IPS-18a (cell line): ENCODE results near the gene CNGA4.

Experiments used
- H3K27ac ChIP-seq: one replicate; pipeline ENCODE4 v1.5.1; 2013; ENCODE audit warnings: low read length
- H3K27me3 ChIP-seq: one replicate; pipeline ENCODE4 v1.6.1; 2013; ENCODE audit warnings: mild to moderate bottlenecking, low read length; ENCODE audit not compliant: control insufficient read depth, insufficient read depth
- H3K36me3 ChIP-seq: one replicate; pipeline ENCODE4 v1.6.1; 2013; ENCODE audit warnings: low read depth, low read length; ENCODE audit not compliant: control insufficient read depth
- H3K4me1 ChIP-seq: one replicate; pipeline ENCODE4 v1.6.1; 2013; ENCODE audit warnings: low read depth, low read length; ENCODE audit not compliant: control insufficient read depth
- H3K4me3 ChIP-seq: one replicate; pipeline ENCODE4 v1.5.1; 2013; ENCODE audit warnings: low read length
- H3K9ac ChIP-seq: one replicate; pipeline ENCODE4 v1.6.1; 2013; ENCODE audit warnings: mild to moderate bottlenecking, low read length, moderate library complexity
- H3K9me3 ChIP-seq: one replicate; pipeline ENCODE4 v1.6.1; 2013; ENCODE audit warnings: low read depth, low read length; ENCODE audit not compliant: control insufficient read depth

Gene CNGA4

GRCh38 chr11:6228520-6228919 is 10.4 kb upstream of the CNGA4 start:
- Histone ChIP-seq H3K9me3 (no peaks in the 10 kb centered on the region), H3K36me3 (peaks cover 1% of the 10 kb centered on the region), H3K27me3 (no peaks in the 10 kb centered on the region), H3K4me1 (peaks cover under 1% of the 10 kb centered on the region), H3K4me3 (no peak overlapping the region), H3K27ac (no peak overlapping the region), H3K9ac (no peak overlapping the region)

DNA sequence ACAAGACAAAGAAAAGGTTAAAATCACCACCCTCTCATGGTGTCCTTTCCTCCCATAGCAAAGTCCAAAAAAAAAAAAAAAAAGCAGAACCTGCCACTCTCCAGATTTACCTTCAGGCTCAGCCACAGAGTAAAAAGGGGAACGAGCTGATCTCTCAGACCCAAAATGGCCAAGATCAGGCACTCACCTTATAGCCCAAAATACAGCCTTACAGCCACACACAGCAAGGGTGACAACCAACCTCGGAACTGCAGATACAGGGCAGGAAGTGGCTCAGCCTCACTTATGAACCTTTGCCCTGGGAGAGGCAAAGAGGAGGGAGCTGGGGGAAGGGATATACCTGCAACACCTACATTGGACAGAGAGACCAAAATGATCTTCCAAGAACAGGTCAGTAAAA is 9.0 kb upstream of the CNGA4 start:
- H3K9ac ChIP-seq = no peak overlapping the region
- no peaks in the 10 kb centered on the region for H3K27me3 ChIP-seq
- no peaks in the 10 kb centered on the region for H3K9me3 ChIP-seq
- no peak overlapping the region for H3K4me3 ChIP-seq
- peaks cover 4% of the 10 kb centered on the region for H3K4me1 ChIP-seq
- no peaks in the 10 kb centered on the region for H3K36me3 ChIP-seq
- no peak overlapping the region for H3K27ac ChIP-seq

GRCh38 chr11:6232899-6233298 is 6.0 kb upstream of the CNGA4 start:
- H3K27me3 ChIP-seq = no peaks in the 10 kb centered on the region
- H3K9ac ChIP-seq = no peak overlapping the region
- H3K27ac ChIP-seq = no peak overlapping the region
- H3K9me3 ChIP-seq = no peaks in the 10 kb centered on the region
- H3K4me1 ChIP-seq = peaks cover 4% of the 10 kb centered on the region
- H3K36me3 ChIP-seq = no peaks in the 10 kb centered on the region
- no peak overlapping the region for H3K4me3 ChIP-seq

GRCh38 chr11:6233984-6234386 is 4.9 kb upstream of the CNGA4 start:
- H3K4me1 ChIP-seq = peaks cover 4% of the 10 kb centered on the region
- peak overlapping the region; percentile 51 for H3K27ac ChIP-seq
- H3K27me3 ChIP-seq = no peaks in the 10 kb centered on the region
- H3K36me3 ChIP-seq = no peaks in the 10 kb centered on the region
- H3K9me3 ChIP-seq = no peaks in the 10 kb centered on the region
- peak overlapping the region; percentile 86 for H3K9ac ChIP-seq
- peak overlapping the region; percentile 98 for H3K4me3 ChIP-seq

DNA sequence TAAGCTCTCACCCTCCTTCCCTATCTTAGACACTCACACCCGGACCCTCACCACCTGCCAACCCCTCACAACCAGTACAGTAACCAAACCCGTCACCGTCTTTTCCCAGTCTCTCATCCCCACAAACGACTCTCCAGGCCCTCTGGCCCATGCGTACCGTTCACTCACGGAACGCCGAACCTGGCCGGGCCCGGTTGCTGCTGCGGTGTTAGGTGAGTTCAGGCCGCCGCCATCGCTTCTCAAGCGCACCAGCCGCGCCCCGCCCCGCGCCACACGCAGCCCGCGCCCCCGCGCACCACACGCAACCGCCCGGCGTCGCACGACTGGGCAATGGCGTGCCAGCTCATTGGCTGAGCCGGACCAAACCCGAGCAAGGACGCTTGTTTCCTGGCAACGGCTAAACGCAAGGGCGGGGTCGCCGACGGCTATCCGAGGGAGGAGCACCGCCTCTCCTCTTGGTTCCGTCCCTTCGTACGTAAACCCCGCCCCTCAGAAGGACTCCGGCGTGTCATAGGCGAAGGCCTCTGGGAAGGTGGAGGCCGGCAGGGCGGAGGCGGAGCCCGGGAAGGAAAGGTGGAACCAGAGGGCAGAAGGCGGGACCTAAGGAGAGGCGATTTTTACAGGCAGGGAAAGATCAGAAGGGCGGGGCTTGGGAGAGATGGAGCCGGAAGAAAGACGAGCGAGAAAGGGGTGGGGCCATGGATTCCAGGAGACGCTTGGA is 4.3 kb upstream of the CNGA4 start, which contains the start of gene FHIP1B:
TSS of gene FHIP1B (minus strand) at position 250 of the 721 bp plus-strand sequence. CDS start 10,120 bp downstream, outside the sequence.
- H3K27ac ChIP-seq = peak within 1 kb of the TSS; percentile 58
- no peaks in the 10 kb centered on the region for H3K9me3 ChIP-seq
- H3K4me3 ChIP-seq = peak within 1 kb of the TSS; percentile 98
- H3K27me3 ChIP-seq = no peaks in the 10 kb centered on the region
- peaks cover 4% of the 10 kb centered on the region for H3K4me1 ChIP-seq
- no peaks in the 10 kb centered on the region for H3K36me3 ChIP-seq
- H3K9ac ChIP-seq = peak within 1 kb of the TSS; percentile 86

GRCh38 chr11:6237266-6237665 is 1.6 kb upstream of the CNGA4 start:
- H3K9ac ChIP-seq = no peak overlapping the region
- no peaks in the 10 kb centered on the region for H3K27me3 ChIP-seq
- no peak overlapping the region for H3K27ac ChIP-seq
- peaks cover 4% of the 10 kb centered on the region for H3K4me1 ChIP-seq
- H3K4me3 ChIP-seq = no peak overlapping the region
- H3K36me3 ChIP-seq = no peaks in the 10 kb centered on the region
- no peaks in the 10 kb centered on the region for H3K9me3 ChIP-seq

- no peak overlapping the region for H3K4me3 ChIP-seq
- H3K9me3 ChIP-seq = no peaks in the 10 kb centered on the region
- no peaks in the 10 kb centered on the region for H3K36me3 ChIP-seq
- H3K9ac ChIP-seq = no peak overlapping the region
- no peak overlapping the region for H3K27ac ChIP-seq
- H3K27me3 ChIP-seq = no peaks in the 10 kb centered on the region
- peaks cover 4% of the 10 kb centered on the region for H3K4me1 ChIP-seq
These were observed 1.1 kb upstream of the CNGA4 start for GRCh38 chr11:6237761-6238302.

DNA sequence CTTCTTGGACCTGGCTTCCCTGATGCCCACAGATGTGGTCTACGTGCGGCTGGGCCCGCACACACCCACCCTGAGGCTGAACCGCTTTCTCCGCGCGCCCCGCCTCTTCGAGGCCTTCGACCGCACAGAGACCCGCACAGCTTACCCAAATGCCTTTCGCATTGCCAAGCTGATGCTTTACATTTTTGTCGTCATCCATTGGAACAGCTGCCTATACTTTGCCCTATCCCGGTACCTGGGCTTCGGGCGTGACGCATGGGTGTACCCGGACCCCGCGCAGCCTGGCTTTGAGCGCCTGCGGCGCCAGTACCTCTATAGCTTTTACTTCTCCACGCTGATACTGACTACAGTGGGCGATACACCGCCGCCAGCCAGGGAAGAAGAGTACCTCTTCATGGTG is 1.2 kb downstream of the CNGA4 start:
- Histone ChIP-seq H3K9me3 (no peaks in the 10 kb centered on the region), H3K27me3 (no peaks in the 10 kb centered on the region), H3K9ac (no peak overlapping the region), H3K36me3 (no peaks in the 10 kb centered on the region), H3K4me3 (no peak overlapping the region), H3K4me1 (no peaks in the 10 kb centered on the region), H3K27ac (no peak overlapping the region)

GRCh38 chr11:6240781-6241180 is 1.9 kb downstream of the CNGA4 start:
- Histone ChIP-seq H3K36me3 (no peaks in the 10 kb centered on the region), H3K9me3 (no peaks in the 10 kb centered on the region), H3K27ac (no peak overlapping the region), H3K9ac (no peak overlapping the region), H3K4me3 (no peak overlapping the region), H3K27me3 (no peaks in the 10 kb centered on the region), H3K4me1 (no peaks in the 10 kb centered on the region)

DNA sequence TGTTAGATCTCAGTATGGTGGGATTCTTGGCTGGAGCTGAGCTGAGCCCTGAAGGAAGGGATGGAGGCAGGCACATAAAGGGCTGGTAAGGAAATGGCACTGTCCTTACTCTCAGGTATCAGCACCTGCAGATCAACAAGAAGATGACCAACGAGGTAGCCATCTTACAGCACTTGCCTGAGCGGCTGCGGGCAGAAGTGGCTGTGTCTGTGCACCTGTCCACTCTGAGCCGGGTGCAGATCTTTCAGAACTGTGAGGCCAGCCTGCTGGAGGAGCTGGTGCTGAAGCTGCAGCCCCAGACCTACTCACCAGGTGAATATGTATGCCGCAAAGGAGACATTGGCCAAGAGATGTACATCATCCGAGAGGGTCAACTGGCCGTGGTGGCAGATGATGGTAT is 2.4 kb downstream of the CNGA4 start:
- H3K4me1 ChIP-seq = no peaks in the 10 kb centered on the region
- H3K9ac ChIP-seq = no peak overlapping the region
- H3K4me3 ChIP-seq = no peak overlapping the region
- H3K27ac ChIP-seq = no peak overlapping the region
- H3K36me3 ChIP-seq = no peaks in the 10 kb centered on the region
- H3K27me3 ChIP-seq = no peaks in the 10 kb centered on the region
- H3K9me3 ChIP-seq = no peaks in the 10 kb centered on the region

DNA sequence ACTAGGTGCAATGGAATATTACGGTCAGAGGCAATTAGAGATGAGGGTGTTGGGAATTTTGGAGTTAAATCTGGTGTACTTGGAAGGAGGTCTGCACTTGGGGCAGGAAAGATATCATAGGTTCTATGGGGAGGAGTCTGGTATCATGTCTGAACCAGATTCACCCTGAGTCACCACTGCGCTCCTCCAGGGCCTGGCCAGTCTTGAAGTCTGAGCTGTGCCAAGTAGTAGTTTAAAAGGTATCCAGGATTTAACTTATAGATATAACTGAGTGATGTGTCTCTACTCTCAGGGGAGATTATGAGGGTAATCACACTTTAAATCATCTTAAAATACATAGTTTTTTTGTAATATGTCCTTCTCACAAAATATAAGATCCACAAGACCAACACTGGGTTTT is 6.6 kb downstream of the CNGA4 start:
- Histone ChIP-seq H3K4me3 (no peak overlapping the region), H3K36me3 (no peaks in the 10 kb centered on the region), H3K4me1 (no peaks in the 10 kb centered on the region), H3K27ac (no peak overlapping the region), H3K27me3 (no peaks in the 10 kb centered on the region), H3K9me3 (no peaks in the 10 kb centered on the region), H3K9ac (no peak overlapping the region)

GRCh38 chr11:6248248-6248647 is 9.4 kb downstream of the CNGA4 start:
- no peak overlapping the region for H3K9ac ChIP-seq
- H3K36me3 ChIP-seq = no peaks in the 10 kb centered on the region
- H3K9me3 ChIP-seq = no peaks in the 10 kb centered on the region
- peaks cover 7% of the 10 kb centered on the region for H3K4me1 ChIP-seq
- H3K27ac ChIP-seq = no peak overlapping the region
- no peak overlapping the region for H3K4me3 ChIP-seq
- no peaks in the 10 kb centered on the region for H3K27me3 ChIP-seq
